NCI-H2081 treated with DMSO at 0.1 percent for 48 hours (cell line): ENCODE measurements around the gene DNAJB8.

Experiments used
- DNase-seq: peaks from one replicate; lab custom pipeline; 2025; lab: John Stamatoyannopoulos, UW

DNAJB8 gene

GRCh38 chr3:128463771-128464170 is 2.9 kb downstream of the DNAJB8 start:
- no peak for DNase-seq

GRCh38 chr3:128463354-128463753 is 3.3 kb downstream of the DNAJB8 start:
- DNase-seq: no peak

- DNase-seq: no peak
These were observed 3.8 kb downstream of the DNAJB8 start for GRCh38 chr3:128462931-128463330.

GRCh38 chr3:128462341-128462910 is 4.3 kb downstream of the DNAJB8 start:
- DNase-seq: no peak

GRCh38 chr3:128461731-128462130 is 5.0 kb downstream of the DNAJB8 start:
- no peak for DNase-seq

GRCh38 chr3:128459461-128459820 is 7.2 kb downstream of the DNAJB8 start:
- no peak for DNase-seq

- DNase-seq: no peak
These were observed 7.8 kb downstream of the DNAJB8 start for GRCh38 chr3:128458746-128459460.

- DNase-seq: no peak
These were observed 8.8 kb downstream of the DNAJB8 start for GRCh38 chr3:128457937-128458336.

- no peak for DNase-seq
These were observed 9.6 kb downstream of the DNAJB8 start for GRCh38 chr3:128456776-128457715.

- DNase-seq: no peak
These were observed 10.6 kb downstream of the DNAJB8 start for GRCh38 chr3:128455786-128456748.

- DNase-seq: no peak
These were observed 11.6 kb downstream of the DNAJB8 start for GRCh38 chr3:128455116-128455515.

GRCh38 chr3:128454310-128454618 is 12.4 kb downstream of the DNAJB8 start:
- DNase-seq: no peak

- DNase-seq: no peak
These were observed 13.0 kb downstream of the DNAJB8 start for GRCh38 chr3:128453501-128454309.

- DNase-seq: no peak
These were observed 13.9 kb downstream of the DNAJB8 start for GRCh38 chr3:128452678-128453275.

GRCh38 chr3:128452120-128452519 is 14.6 kb downstream of the DNAJB8 start:
- no peak for DNase-seq

GRCh38 chr3:128449111-128449638 is 17.5 kb downstream of the DNAJB8 start:
- DNase-seq: no peak

GRCh38 chr3:128448491-128448890 is 18.2 kb downstream of the DNAJB8 start:
- DNase-seq: no peak

GRCh38 chr3:128447561-128448013 is 19.1 kb downstream of the DNAJB8 start:
- no peak for DNase-seq

- no peak for DNase-seq
These were observed 19.9 kb downstream of the DNAJB8 start for GRCh38 chr3:128446821-128447220.

- DNase-seq: no peak
These were observed 21.3 kb downstream of the DNAJB8 start for GRCh38 chr3:128445357-128445756.
